ENCODE results near the gene CCDC88A.
"Not testable (repeated sequence)": the region's sequence is repeated elsewhere in the genome, so short reads cannot be mapped to it uniquely, and the experiment has no call there.

The CCDC88A gene

DNA sequence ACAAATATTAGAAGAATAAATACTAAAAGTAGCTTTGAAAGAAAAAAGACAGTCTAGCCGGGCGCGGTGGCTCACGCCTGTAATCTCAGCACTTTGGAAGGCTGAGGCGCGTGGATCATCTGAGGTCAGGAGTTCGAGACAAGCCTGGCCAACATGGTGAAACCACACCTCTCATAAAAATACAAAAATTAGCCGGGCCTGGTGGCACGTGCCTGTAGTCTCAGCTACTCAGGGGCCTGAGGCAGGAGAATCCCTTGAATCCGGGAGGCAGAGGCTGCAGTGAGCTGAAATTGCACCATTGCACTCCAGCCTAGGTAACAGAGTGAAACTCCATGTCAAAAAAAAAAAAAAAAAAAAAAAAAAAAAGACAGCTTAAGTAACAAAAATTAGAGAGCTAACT is 34.1 kb downstream of the CCDC88A start:
- not testable (repeated sequence) for DNase-seq (ENCODE audit: low read depth)

DNA sequence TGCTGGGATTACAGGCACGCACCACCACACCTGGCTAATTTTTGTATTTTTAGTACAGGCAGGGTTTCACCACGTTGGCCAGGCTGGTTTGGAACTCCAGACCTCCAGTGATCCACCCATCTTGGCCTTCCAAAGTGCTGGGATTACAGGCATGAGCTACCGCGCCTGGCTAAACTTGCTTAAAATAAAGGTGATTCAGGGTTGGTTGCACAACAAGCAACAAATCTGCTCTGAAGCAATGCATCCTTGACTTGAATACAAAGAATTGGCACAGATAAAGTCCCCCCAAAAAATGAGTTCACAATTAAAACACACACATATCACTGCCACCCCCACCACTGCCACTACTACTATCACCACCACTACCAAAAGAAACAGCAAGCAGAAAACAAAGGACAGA is 34.9 kb downstream of the CCDC88A start:
- DNase-seq (ENCODE audit: low read depth): no peak

DNA sequence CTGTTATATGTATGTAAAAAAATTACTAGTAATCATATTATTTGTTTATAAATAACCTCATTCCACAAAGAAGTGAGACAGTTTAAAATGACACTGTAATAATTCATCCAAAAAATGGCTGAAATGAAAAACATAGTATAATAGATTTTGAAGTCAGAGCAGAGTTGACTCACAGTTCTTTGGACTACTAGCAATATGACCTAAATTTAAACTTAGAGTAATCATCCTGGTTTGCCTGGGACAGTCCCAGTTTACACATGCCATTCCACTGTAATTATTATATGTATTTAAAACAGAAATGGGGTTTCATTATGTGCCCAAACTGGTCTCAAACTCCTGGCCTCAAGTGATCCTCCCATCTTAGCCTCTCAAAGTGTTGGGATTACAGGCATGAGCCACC is 48.3 kb downstream of the CCDC88A start:
- DNase-seq (ENCODE audit: low read depth): no peak

DNA sequence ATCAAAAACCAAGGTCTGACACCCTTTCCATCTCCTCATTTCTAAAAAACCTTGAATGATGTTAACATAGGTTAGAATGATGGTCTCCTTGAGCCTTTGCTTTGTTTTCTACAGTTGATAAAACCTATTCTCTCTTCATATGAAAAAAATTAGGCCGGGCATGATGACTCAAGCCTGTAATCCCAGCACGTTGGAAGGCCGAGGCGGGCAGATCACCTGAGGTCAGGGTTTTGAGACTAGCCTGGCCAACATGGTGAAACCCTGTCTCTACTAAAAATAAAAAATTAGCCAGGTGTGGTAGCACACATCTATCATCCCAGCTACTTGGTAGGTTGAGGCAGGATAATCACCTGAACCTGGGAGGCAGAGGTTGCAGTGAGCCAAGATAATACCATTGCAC is 49.4 kb downstream of the CCDC88A start:
- no peak for DNase-seq (ENCODE audit: low read depth)

DNA sequence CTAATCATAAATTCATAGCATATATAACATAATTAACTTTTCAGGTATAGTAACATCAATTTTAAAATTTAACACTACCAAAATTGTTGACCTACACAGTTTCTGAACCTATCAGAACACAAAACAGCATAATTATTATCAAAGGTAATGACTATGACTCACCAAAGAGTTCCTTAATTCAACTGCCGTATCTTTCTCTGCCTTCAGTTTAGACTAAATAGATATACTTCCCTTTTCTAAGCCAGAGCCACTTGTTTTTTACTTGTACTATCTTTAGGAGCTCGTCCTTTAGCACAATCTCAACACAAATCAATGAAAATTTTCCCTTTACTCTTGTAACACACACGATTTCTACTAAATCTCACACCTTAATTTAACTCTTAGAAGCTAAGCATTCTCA is 54.4 kb downstream of the CCDC88A start:
- no peak for DNase-seq (ENCODE audit: low read depth)

DNA sequence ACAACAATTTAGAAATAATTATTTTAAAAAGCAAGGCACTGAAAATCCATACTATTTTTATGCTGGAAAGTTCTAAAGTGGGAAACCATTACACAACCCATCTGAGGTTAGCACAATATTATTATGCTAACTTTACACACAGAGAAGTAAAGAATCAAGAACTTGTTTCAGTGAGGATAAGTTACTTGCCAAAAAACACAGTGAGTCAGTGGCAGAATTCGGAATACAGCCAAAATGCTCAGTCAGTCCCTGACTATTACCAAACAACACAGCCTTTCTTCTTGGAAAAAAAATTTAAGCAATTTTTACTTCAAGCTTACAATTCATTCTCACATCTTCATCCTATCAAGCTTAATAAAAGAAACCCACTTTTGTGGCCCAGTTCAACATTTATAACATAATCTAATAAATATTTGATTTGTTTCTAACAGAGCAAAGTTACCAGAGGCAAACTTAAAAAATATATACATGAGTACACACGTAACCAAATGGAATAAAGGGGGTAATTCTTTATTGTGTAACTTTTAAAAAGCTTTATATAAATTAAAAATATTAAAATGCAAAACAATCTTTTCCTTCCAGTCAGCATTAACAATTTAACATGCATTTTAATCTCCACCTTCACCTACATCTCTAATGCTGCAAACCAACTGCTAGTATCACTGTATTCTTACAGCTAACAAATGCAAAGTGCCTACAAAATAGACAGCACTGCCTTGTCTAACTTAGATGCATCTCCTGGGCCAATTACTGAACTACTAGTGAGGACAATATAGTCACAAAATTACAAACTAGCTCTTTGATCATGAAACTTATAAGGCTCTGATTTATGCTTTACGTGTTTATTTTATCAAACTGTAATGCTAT is 55.2 kb downstream of the CCDC88A start:
- no peak for DNase-seq (ENCODE audit: low read depth)

DNA sequence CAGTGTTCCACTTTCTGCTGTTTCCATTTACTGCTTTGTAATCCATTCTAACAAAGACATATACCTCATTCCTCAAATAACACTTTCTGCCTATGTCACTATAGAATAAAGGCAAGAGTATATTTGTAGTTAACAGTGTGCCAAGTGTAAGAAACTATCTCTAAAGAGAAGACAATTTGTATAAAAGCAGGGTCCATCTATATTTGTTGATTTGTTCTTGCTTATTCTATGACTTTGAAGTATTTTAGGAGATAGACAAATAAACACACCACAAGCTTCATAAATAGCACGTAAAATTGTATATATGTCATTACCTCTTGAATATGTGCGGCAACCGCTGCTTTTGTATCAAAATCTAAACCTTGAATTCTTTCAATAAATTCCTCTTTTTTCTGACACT is 56.0 kb downstream of the CCDC88A start:
- no peak for DNase-seq (ENCODE audit: low read depth)

DNA sequence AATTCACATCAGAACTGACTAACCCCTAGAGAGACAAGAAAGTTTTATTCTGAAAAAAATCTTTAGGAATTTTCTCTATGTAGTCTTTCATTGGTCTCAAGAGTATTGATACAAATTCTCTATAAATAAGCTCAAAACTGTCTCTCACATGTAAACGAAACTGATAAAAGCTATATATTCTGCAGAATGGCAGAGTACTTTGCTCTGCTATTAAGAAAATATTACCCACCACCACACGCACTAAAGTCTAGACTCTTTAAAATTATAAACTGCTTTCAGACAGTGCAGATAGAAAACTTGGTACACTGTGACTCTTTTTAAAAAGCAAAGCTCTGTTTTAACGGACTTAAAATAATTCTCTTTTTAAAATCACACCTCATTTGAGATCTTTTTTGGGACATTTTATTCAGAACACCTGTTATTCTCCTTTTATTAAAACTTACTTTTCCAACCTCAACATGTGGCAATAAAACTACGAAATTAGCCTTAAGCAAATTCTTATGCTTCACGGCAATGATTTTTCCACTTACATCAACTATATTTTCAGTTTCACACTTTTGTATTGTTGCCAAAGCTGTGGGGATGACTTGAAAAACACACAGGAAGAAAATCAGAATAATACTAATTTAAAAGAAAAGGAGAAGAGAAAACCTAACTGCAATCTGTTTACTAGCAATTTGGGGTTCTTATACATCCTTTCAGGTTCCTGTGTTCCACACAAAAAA is 58.0 kb downstream of the CCDC88A start:
- DNase-seq (ENCODE audit: low read depth): no peak

DNA sequence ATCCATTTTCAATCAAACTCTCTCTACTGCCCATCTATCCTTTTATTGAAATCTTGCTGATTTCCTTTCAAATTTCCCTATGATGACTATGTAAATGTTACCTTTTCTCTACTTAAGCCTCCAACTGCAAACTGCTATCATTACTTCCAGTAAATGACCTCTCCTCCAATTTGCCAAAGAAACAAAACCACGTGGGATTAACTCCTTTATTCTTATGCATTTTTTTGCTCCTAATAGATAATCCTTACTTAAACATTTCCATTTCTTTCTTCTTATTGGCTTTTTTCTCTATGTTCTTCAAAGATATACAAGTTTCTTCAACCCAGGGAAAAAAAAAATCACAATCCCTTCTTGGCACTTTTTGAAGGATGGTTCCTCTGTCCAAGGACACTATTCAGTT is 61.2 kb downstream of the CCDC88A start:
- DNase-seq (ENCODE audit: low read depth): no peak

DNA sequence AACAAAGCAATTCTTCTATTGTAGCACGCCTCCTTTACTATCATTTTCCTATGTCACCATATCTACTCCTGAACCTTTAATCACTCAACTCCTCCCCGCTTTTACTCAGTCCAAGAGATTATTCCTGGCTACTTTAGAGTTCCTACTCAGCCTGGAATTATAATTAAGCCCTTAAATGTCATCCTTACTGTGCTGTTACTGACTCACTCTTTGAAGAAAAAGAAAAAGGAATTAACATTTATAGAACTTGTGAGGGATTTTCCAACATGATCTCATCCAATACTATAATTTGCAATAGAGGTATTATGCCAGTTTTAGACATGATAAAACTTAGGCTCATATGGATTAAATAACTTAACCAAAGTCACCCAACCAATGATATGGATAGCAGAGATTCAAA is 61.7 kb downstream of the CCDC88A start:
- no peak for DNase-seq (ENCODE audit: low read depth)

DNA sequence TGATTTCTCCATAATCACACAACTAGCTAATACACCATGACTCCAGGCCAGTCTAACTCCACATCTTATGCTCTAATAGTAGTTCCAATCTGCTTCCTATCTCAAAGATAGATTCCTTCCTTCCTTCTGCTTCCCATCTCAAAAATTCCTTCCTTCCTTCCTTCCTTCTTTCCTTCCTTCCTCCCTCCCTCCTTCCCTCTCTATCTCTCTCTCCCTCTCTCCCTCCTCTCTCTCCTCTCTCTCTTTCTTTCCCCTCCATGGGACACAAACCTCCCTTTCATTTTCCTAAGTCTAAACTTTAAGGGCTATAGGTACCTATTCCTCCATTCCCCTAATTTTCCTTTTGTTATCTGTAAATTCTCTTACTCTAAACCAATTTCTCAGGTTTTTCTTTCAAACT is 62.5 kb downstream of the CCDC88A start:
- no peak for DNase-seq (ENCODE audit: low read depth)

DNA sequence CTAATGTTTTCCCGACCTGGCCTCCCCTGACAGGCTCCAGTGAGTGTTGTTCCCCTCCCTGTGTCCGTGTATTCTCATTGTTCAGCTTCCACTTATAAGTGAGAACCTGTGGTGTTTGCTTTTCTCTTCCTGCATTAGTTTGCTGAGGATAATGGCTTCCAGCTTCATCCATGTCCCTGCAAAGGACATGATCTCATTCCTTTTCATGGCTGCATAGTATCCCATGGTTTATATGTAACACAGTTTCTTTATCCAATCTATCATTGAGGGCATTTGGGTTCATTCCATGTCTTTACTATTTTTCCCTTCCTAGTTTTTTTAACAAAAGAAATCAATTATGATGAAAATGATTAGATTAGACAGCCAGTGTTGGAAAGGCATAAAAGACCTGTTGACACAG is 63.5 kb downstream of the CCDC88A start:
- DNase-seq (ENCODE audit: low read depth): not testable (repeated sequence)

DNA sequence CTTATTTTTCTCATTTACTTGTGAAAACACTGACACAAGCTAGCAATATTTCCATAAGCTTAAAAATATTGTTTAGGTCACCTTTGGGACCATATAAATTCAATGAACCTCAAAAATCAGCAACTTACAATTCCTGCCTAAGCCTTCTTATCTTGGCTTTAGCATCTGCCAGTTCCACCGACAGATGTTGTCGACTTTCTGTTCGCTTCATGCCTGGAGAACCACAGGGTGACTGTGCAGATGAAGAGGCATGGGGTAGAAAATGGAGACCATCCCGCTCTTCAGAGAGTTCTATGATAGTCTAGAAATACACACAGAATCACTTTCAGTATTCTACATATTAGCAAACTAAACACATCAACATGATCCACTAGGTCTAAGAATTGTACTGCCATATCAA is 64.2 kb downstream of the CCDC88A start:
- DNase-seq (ENCODE audit: low read depth): no peak

DNA sequence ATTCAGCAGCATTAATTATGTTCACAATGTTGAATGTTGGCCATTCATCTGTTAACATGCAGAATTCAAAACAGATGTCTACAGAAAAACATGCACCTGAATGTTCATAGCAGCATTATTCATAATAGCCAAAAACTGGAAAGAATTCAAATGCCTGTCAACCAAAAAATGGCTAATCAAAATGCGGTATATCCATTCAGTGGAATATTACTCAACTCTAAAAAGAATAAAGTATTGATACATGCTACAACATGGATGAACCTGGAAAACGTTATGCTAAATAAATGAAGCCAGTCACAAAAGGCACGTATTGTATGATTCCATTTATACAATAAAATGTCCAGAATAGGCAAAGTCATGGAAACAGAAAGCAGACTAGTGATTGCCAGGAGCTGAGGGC is 68.0 kb downstream of the CCDC88A start:
- DNase-seq (ENCODE audit: low read depth): no peak

DNA sequence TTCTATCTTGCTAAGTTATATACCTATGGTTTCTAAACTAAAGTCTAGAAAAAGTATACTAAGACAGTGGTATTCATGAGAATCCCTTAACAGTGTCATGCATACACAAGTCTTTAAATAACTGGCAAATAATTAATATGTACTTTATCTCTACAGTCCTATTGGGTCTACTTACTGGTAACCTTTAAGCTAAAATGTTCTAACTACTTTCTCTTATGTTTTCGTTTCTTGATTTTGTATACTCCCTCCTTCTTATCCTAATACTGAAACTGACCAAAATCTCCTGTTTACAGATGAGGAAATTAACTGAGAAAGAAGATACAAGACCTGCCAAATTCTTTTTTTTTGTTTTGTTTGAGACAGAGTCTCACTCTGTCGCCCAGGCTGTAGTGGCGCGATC is 74.6 kb downstream of the CCDC88A start:
- no peak for DNase-seq (ENCODE audit: low read depth)

DNA sequence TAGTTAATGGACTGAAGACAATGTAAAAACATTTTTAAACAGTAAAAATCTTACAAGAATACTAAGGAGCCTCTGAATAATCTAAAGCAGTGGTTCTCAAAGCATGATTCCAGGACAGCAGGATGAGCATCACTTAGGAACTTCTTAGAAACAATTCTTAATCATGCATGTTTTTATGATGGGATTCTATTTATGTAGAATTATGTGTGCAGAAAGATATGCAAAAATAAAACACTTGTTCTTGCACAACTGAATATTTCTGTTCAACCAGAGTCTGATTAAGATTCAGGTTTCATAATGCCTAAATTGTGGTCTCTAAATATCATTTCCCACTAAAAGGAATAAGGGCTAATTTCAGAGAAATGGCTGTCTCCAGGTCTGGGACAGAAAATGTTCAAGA is 81.4 kb downstream of the CCDC88A start:
- DNase-seq (ENCODE audit: low read depth): no peak

DNA sequence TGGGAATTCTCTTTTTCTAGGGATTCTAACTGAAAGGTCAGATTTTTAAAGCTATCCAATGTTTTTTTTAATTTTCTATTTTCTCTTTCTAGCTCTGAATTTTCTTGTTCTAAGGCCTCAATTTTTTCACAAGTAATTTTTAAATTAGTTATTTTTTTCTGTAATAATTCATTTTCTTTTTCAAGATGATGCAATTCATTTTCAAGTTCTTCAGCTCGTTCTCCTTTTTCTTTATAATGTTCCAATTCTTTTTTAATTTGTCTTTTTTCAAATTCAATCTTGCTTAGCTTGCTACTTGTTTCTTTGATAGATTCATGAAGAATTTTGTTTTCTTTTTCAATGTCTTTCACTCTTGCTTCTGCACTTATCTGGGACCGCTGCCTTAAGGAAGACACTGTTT is 84.9 kb downstream of the CCDC88A start:
- no peak for DNase-seq (ENCODE audit: low read depth)

DNA sequence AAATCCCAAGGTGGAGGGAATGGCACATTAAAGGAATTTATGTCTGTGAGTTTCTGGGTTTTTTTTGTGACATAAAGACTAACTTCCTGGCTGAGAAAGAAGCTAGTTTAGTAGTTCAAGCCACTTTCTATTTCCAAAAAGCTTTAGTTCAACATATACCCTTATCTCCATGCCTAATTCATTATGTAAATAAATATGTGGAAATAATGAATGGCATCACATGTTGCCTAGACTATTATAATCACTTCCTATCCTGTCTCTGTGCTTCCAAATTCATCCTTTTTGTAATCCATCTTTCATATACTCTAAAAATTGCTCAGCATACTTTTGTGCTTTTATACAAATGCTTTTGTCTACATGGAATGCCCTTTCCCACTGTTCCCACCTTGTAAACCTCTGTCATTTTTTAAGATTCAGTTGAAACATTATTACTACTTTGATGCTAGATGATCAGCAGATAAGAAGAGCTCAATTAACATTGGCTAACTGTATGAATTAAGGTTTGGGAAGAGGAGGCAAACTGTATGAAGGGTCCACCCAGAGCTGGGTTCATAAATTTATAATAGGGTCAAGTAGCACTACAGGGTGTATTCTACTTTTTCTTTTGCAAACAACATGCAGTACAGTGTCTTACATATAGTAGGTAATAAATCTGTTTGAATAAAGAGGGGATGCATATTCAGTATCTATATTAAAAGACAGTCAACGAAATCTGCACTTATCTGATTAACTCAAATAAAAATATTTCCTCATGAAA is 88.9 kb downstream of the CCDC88A start:
- DNase-seq (ENCODE audit: low read depth): no peak

DNA sequence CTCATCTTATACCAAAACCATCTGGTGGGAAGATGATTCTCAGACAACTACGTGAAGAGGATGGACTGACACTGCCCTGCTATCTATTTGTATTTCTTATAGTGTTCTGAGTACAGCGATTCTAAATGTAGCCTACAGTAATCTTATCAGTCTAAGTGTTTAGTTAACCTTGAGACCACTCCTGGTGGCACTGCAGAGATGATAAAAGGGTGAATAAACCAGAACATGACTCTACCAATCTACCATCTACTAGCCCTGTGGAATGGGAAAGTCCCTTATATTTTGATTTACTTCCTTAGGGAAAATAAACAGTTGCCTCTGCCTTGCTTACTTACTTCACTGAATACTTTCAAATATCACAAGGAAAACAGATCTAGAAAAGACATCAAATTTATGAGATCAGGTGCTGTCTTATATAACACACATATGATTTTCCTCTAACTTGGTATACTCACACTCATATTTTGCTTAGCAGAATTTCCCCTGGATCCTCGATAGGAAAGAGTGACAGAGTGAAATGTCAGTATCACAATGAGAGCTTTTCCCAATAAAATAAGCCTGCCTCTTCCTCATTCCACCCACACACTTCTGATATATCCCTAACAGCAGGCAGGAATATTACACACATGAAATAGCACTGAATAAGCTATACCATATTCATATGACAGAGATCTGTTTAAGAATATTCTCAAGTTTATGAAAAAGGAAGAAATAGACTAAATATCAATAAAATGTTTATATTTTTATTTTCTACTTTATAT is 92.0 kb downstream of the CCDC88A start:
- no peak for DNase-seq (ENCODE audit: low read depth)

DNA sequence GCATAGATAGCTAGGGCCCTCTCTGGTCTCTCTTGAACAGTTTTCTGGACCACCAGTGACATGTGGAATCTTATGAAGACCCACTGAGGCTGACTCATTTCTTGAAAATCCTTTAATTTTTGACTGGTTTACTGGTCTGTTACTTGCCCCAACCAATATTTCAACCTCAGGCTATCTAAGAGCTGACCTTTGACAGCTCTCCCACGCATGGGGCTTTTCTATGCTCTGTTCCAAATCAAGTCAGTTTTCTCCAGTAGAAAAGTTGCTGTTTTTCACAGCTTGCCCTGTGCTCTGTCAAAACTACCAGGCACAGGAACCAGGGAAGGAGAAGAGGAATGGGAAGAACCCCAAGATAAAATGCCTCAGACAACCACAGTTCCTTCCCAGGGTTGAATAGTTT is 104.7 kb downstream of the CCDC88A start:
- DNase-seq (ENCODE audit: low read depth): no peak

DNA sequence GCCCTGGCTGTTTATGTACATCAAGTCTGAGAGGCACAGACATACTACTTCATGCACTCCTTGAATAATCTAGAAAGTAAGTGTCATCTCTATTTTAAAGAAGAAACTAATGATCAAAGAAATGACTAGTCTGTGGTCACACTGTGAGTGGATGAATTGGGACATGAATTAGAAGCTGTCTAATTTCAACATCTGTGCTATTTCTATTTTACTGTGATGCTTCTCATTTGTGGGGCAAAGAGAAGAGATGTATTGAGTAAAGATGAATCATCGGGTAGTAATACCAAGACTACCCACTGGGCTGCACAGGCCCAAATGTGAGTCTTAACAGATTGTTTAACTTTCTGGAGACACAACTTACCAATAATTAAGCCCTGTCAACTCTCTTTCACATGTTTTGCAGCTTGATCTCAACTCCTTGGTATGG is 108.2 kb downstream of the CCDC88A start:
- DNase-seq (ENCODE audit: low read depth): no peak

DNA sequence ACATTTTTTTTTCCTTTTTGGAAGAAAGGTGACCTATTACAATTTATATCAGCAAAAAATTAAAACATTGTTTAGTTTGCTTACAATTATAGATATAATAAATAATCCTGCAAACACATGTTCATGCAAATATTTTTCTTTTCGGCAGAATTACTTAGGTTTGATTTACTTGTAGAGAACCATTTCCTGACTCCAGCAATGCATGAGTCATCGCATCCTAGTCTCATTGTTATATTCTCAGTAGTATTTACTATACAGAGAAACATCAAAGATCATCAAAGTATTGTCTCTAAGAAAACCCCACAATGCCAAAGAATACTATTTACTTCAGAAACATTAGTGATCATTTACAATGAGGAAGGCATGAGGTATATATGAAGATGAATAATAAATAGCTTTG is 110.2 kb downstream of the CCDC88A start:
- no peak for DNase-seq (ENCODE audit: low read depth)

All from activated gamma-delta T cell treated with anti-CD3 and anti-CD28 coated beads, Interleukin-2, amount 50 U/mL, for 16 hours (primary cell).